ENCODE data around the gene SDF2L1. TPM values are rescaled to one million over a fixed set of nuclear protein-coding genes. Genes with fewer than 3 reads are reported as not detected.

SDF2L1 gene
- total and polyA plus RNA-seq, 2 of the 13 experiments (the other 11 are each of a cell fraction or from before 2014, with no cell fraction given) = 18.0 to 57.4 TPM

- TF ChIP-seq UBTF (CRISPR knock-in tag; IDR thresholded peaks at IDR 0.05) = peak; percentile 79
- TF ChIP-seq PITX1 (CRISPR knock-in tag; IDR thresholded peaks at IDR 0.05) = peak; percentile 81
- TF ChIP-seq FOXM1 (CRISPR knock-in tag; IDR thresholded peaks at IDR 0.05) = peak; percentile 81; the same call in 1 of the 2 replicates
- no peak for TF ChIP-seq ZUFSP (CRISPR knock-in tag; IDR thresholded peaks at IDR 0.05; ENCODE audit: borderline replicate concordance)
- TF ChIP-seq, protein P1, sequence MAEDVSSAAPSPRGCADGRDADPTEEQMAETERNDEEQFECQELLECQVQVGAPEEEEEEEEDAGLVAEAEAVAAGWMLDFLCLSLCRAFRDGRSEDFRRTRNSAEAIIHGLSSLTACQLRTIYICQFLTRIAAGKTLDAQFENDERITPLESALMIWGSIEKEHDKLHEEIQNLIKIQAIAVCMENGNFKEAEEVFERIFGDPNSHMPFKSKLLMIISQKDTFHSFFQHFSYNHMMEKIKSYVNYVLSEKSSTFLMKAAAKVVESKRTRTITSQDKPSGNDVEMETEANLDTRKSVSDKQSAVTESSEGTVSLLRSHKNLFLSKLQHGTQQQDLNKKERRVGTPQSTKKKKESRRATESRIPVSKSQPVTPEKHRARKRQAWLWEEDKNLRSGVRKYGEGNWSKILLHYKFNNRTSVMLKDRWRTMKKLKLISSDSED (CRISPR knock-in tag; IDR thresholded peaks at IDR 0.05) = no peak; the same call in 1 of the 2 replicates
- TF ChIP-seq ZSCAN21 (CRISPR knock-in tag; IDR thresholded peaks at IDR 0.05; ENCODE audit: borderline replicate concordance) = peak; percentile 85; the same call in 1 of the 2 replicates
- TF ChIP-seq ZNF362 (CRISPR knock-in tag; IDR thresholded peaks at IDR 0.05; ENCODE audit: borderline replicate concordance) = peak; percentile 61
- peak; percentile 100 for TF ChIP-seq MYC (CRISPR knock-in tag; IDR thresholded peaks at IDR 0.05; ENCODE audit: borderline replicate concordance)
- TF ChIP-seq ZKSCAN8 (CRISPR knock-in tag; IDR thresholded peaks at IDR 0.05; ENCODE audit: borderline replicate concordance) = peak; percentile 43; the same call in 1 of the 2 replicates
- TF ChIP-seq ZNF101 (CRISPR knock-in tag; IDR thresholded peaks at IDR 0.05; ENCODE audit: borderline replicate concordance, low read depth) = peak; percentile 76; the same call in 1 of the 2 replicates
- TF ChIP-seq, protein P2, sequence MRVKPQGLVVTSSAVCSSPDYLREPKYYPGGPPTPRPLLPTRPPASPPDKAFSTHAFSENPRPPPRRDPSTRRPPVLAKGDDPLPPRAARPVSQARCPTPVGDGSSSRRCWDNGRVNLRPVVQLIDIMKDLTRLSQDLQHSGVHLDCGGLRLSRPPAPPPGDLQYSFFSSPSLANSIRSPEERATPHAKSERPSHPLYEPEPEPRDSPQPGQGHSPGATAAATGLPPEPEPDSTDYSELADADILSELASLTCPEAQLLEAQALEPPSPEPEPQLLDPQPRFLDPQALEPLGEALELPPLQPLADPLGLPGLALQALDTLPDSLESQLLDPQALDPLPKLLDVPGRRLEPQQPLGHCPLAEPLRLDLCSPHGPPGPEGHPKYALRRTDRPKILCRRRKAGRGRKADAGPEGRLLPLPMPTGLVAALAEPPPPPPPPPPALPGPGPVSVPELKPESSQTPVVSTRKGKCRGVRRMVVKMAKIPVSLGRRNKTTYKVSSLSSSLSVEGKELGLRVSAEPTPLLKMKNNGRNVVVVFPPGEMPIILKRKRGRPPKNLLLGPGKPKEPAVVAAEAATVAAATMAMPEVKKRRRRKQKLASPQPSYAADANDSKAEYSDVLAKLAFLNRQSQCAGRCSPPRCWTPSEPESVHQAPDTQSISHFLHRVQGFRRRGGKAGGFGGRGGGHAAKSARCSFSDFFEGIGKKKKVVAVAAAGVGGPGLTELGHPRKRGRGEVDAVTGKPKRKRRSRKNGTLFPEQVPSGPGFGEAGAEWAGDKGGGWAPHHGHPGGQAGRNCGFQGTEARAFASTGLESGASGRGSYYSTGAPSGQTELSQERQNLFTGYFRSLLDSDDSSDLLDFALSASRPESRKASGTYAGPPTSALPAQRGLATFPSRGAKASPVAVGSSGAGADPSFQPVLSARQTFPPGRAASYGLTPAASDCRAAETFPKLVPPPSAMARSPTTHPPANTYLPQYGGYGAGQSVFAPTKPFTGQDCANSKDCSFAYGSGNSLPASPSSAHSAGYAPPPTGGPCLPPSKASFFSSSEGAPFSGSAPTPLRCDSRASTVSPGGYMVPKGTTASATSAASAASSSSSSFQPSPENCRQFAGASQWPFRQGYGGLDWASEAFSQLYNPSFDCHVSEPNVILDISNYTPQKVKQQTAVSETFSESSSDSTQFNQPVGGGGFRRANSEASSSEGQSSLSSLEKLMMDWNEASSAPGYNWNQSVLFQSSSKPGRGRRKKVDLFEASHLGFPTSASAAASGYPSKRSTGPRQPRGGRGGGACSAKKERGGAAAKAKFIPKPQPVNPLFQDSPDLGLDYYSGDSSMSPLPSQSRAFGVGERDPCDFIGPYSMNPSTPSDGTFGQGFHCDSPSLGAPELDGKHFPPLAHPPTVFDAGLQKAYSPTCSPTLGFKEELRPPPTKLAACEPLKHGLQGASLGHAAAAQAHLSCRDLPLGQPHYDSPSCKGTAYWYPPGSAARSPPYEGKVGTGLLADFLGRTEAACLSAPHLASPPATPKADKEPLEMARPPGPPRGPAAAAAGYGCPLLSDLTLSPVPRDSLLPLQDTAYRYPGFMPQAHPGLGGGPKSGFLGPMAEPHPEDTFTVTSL (CRISPR knock-in tag; IDR thresholded peaks at IDR 0.05; ENCODE audit: borderline replicate concordance) = peak; percentile 15; the same call in 1 of the 2 replicates
- TF ChIP-seq ZFP62 (CRISPR knock-in tag; IDR thresholded peaks at IDR 0.05) = no peak
Observed at GRCh38 chr22:21629255-21630149, 12.6 kb upstream of the SDF2L1 start, which contains the start of gene YDJC (continued).
